A549 treated with GW870086 at 1 μM for 4 hours (cell line): Measurements from ENCODE around the gene CFC1B. TPM values are rescaled to one million over a fixed set of nuclear protein-coding genes. Genes with fewer than 3 reads are reported as not detected.

Experiments used
- total RNA-seq: library from RNA; stranded (reverse); fragments of 200-300 nt; extraction: Qiagen RNA extraction; gene quantifications from 5 replicates; pipeline ENCODE4 v1.2.3, GENCODE V29; 2022; ENCODE audit warnings: low read depth

CFC1B gene
- not detected in 5 replicates for total RNA-seq

GRCh38 chr2:130520992-130521391, at the start of gene CFC1B:
Gene CFC1B, plus strand, starts transcription at chr2:130521222. Its CDS starts 263 bp downstream, at chr2:130521485.

GRCh38 chr2:130509228-130509627, 11.8 kb upstream of the CFC1B start, which contains the start of gene POTEI:
Gene POTEI, minus strand, starts transcription at chr2:130509328. Its CDS starts 93 bp downstream, at chr2:130509235.

Other genes starting within 250 kb of the CFC1B start
- gene IMP4, start 178.3 kb upstream of the CFC1B start, total RNA-seq, result 136 to 170 TPM (median 152 TPM) in 5 replicates
- gene PTPN18, start 165.2 kb upstream of the CFC1B start, total RNA-seq, result 23.9 to 29.5 TPM (median 28.1 TPM) in 5 replicates
- 0.07 TPM in 1 of 5 replicates, not detected in the others for gene POTEI, start 11.9 kb upstream of the CFC1B start, total RNA-seq
- gene CFC1, start 78.4 kb downstream of the CFC1B start, total RNA-seq, result 0.09 TPM in 1 of 5 replicates, not detected in the others
- not detected in 5 replicates for gene POTEJ, start 90.2 kb downstream of the CFC1B start, total RNA-seq
- gene GPR148, start 207.8 kb downstream of the CFC1B start, total RNA-seq, result not detected in 5 replicates
- not detected in 5 replicates for gene AMER3, start 234.3 kb downstream of the CFC1B start, total RNA-seq